ENCODE measurements around the gene TFB2M. TPM values are rescaled to one million over a fixed set of nuclear protein-coding genes. Genes with fewer than 3 reads are reported as not detected.

The TFB2M gene
- total and polyA plus RNA-seq, 2 of the 13 experiments (the other 11 are each of a cell fraction or from before 2014, with no cell fraction given) = 15.7 to 31.4 TPM

DNA sequence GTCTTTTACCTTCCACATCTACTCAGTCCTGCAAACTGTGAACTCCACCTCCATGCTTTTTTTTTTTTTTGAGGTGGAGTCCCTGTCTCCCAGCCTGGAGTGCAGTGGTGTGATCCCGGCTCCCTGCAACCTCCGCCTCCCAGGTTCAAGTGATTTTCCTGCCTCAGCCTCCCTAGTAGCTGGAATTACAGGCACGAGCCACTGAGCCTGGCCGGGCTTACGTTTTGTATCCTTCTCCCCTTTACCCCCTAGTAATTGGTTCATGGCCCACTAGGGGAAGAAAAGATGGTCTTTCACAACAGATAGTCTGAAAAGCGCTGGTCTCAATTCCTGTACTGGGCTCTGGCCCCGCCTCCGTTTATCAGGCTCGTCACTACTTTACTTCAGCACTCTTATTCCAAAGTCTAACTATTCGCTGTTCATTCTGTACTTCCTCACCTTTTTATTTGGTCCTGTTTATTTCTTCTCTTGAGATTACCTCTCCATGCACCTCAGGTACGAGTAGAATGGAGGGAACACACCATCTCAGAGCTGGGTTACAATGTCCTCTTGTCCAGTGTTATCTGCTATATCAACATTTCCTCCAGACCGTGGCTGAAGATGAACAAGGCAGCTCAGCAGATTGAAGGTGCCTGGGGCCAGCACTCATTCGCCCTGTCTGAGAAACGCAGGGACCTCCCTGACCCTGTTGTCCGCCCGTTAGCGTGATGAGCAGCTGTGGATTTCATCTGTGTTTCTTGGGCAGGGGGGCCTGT is 16.4 kb upstream of the TFB2M start (continued):
- TF ChIP-seq, protein P1, sequence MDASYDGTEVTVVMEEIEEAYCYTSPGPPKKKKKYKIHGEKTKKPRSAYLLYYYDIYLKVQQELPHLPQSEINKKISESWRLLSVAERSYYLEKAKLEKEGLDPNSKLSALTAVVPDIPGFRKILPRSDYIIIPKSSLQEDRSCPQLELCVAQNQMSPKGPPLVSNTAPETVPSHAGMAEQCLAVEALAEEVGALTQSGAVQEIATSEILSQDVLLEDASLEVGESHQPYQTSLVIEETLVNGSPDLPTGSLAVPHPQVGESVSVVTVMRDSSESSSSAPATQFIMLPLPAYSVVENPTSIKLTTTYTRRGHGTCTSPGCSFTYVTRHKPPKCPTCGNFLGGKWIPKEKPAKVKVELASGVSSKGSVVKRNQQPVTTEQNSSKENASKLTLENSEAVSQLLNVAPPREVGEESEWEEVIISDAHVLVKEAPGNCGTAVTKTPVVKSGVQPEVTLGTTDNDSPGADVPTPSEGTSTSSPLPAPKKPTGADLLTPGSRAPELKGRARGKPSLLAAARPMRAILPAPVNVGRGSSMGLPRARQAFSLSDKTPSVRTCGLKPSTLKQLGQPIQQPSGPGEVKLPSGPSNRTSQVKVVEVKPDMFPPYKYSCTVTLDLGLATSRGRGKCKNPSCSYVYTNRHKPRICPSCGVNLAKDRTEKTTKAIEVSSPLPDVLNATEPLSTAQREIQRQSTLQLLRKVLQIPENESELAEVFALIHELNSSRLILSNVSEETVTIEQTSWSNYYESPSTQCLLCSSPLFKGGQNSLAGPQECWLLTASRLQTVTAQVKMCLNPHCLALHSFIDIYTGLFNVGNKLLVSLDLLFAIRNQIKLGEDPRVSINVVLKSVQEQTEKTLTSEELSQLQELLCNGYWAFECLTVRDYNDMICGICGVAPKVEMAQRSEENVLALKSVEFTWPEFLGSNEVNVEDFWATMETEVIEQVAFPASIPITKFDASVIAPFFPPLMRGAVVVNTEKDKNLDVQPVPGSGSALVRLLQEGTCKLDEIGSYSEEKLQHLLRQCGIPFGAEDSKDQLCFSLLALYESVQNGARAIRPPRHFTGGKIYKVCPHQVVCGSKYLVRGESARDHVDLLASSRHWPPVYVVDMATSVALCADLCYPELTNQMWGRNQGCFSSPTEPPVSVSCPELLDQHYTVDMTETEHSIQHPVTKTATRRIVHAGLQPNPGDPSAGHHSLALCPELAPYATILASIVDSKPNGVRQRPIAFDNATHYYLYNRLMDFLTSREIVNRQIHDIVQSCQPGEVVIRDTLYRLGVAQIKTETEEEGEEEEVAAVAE (CRISPR knock-in tag; IDR thresholded peaks at IDR 0.05; ENCODE audit: borderline replicate concordance) = no peak
- peak; percentile 47; the same call in 1 of the 2 replicates for TF ChIP-seq ZNF710 (CRISPR knock-in tag; IDR thresholded peaks at IDR 0.05; ENCODE audit: borderline replicate concordance)
- TF ChIP-seq, protein P2, sequence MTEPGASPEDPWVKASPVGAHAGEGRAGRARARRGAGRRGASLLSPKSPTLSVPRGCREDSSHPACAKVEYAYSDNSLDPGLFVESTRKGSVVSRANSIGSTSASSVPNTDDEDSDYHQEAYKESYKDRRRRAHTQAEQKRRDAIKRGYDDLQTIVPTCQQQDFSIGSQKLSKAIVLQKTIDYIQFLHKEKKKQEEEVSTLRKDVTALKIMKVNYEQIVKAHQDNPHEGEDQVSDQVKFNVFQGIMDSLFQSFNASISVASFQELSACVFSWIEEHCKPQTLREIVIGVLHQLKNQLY (CRISPR knock-in tag; IDR thresholded peaks at IDR 0.05) = no peak
- TF ChIP-seq NCOA1 (CRISPR knock-in tag; IDR thresholded peaks at IDR 0.05) = 0 out of 2 replicates have a peak, but pooled peaks have one; percentile 71
- TF ChIP-seq ZNF460 (CRISPR knock-in tag; IDR thresholded peaks at IDR 0.05; ENCODE audit: borderline replicate concordance) = 0 out of 2 replicates have a peak, but pooled peaks have one; percentile 22
- peak; percentile 33; the same call in 1 of the 2 replicates for TF ChIP-seq ZNF605 (CRISPR knock-in tag; IDR thresholded peaks at IDR 0.05)
- TF ChIP-seq XRCC5 (optimal IDR thresholded peaks at IDR 0.05; ENCODE audit: low read length) = peak; percentile 20
- 0 out of 2 replicates have a peak, but pooled peaks have one; percentile 7 for TF ChIP-seq SIN3A (IDR thresholded peaks at IDR 0.05; ENCODE audit: borderline replicate concordance, low read depth, low read length)
- TF ChIP-seq ZSCAN21 (CRISPR knock-in tag; IDR thresholded peaks at IDR 0.05; ENCODE audit: borderline replicate concordance) = no peak
- 0 out of 2 replicates have a peak, but pooled peaks have one; percentile 46 for TF ChIP-seq ZNF567 (CRISPR knock-in tag; IDR thresholded peaks at IDR 0.05; ENCODE audit: borderline replicate concordance)
- 0 out of 2 replicates have a peak, but pooled peaks have one; percentile 29 for TF ChIP-seq ZHX2 (IDR thresholded peaks at IDR 0.05; ENCODE audit: low read depth)
- no peak for TF ChIP-seq ZHX2 (CRISPR knock-in tag; IDR thresholded peaks at IDR 0.05; ENCODE audit: borderline replicate concordance)
- 0 out of 2 replicates have a peak, but pooled peaks have one; percentile 32 for TF ChIP-seq ZNF772 (CRISPR knock-in tag; IDR thresholded peaks at IDR 0.05)
